SIG-M5 treated with dmso at 0.1 percent for 504 hours (cell line): ENCODE data around the gene CUEDC1.
A peak's percentile ranks its signal among the peaks of the same experiment; 100 is the strongest.
"Not testable (repeated sequence)": the region's sequence is repeated elsewhere in the genome, so short reads cannot be mapped to it uniquely, and the experiment has no call there.

Experiments
- DNase-seq: peaks from one replicate; lab custom pipeline; 2025; ENCODE audit not compliant: unreplicated experiment; lab: John Stamatoyannopoulos, UW

CUEDC1 gene

GRCh38 chr17:57940653-57941329 lies 14.4 kb downstream of the CUEDC1 start:
- DNase-seq = no peak

GRCh38 chr17:57940231-57940630 lies 15.0 kb downstream of the CUEDC1 start:
- no peak for DNase-seq

GRCh38 chr17:57939797-57940196 lies 15.4 kb downstream of the CUEDC1 start:
- DNase-seq = peak; percentile 93

- DNase-seq = no peak
Observed at GRCh38 chr17:57938061-57938502, 17.1 kb downstream of the CUEDC1 start.

- DNase-seq = no peak
Observed at GRCh38 chr17:57937492-57937891, 17.7 kb downstream of the CUEDC1 start.

- DNase-seq = no peak
Observed at GRCh38 chr17:57935833-57936807, 19.1 kb downstream of the CUEDC1 start.

- DNase-seq = no peak
Observed at GRCh38 chr17:57931488-57932137, 23.6 kb downstream of the CUEDC1 start.

- DNase-seq = no peak
Observed at GRCh38 chr17:57930239-57930638, 25.0 kb downstream of the CUEDC1 start.

- DNase-seq = no peak
Observed at GRCh38 chr17:57929386-57929785, 25.8 kb downstream of the CUEDC1 start.

GRCh38 chr17:57928928-57929327 lies 26.3 kb downstream of the CUEDC1 start:
- no peak for DNase-seq

GRCh38 chr17:57927048-57927723 lies 28.0 kb downstream of the CUEDC1 start:
- peak; percentile 23 for DNase-seq

GRCh38 chr17:57926723-57927047 lies 28.5 kb downstream of the CUEDC1 start:
- no peak for DNase-seq

- no peak for DNase-seq
Observed at GRCh38 chr17:57925361-57925990, 29.7 kb downstream of the CUEDC1 start.

GRCh38 chr17:57924677-57925076 lies 30.5 kb downstream of the CUEDC1 start:
- no peak for DNase-seq

GRCh38 chr17:57923182-57923872 lies 31.9 kb downstream of the CUEDC1 start:
- DNase-seq = no peak

GRCh38 chr17:57922745-57923144 lies 32.5 kb downstream of the CUEDC1 start:
- DNase-seq = not testable (repeated sequence)

GRCh38 chr17:57920916-57921703 lies 34.1 kb downstream of the CUEDC1 start:
- no peak for DNase-seq

GRCh38 chr17:57919918-57920317 lies 35.3 kb downstream of the CUEDC1 start:
- DNase-seq = no peak
